GM06990 (cell line): Measurements from ENCODE around the gene CCBE1.

Experiments
- DNase-seq: peaks from one replicate; pipeline ENCODE4 v3.0.0-alpha.2; 2011; ENCODE audit not compliant: insufficient read length; ENCODE audit errors: extremely low read depth
- H3K27me3 ChIP-seq: replicated peaks from 2 replicates; pipeline ENCODE4 v1.6.0; 2011; ENCODE audit warnings: low read length; ENCODE audit not compliant: control insufficient read depth, insufficient read depth
- H3K36me3 ChIP-seq: 2 replicates; pipeline ENCODE4 v1.5.1; 2011; ENCODE audit warnings: low read length; ENCODE audit not compliant: control insufficient read depth, insufficient read depth
- H3K4me3 ChIP-seq: replicated peaks from 2 replicates; pipeline ENCODE4 v1.5.1; 2011; ENCODE audit warnings: low read depth, mild to moderate bottlenecking, control low read depth, low read length
- CTCF ChIP-seq: IDR thresholded peaks from 2 replicates; pipeline ENCODE4 v1.5.1; 2011; ENCODE audit warnings: low read length, control low read depth, mild to moderate bottlenecking, inconsistent platforms; ENCODE audit not compliant: insufficient read depth, poor library complexity, severe bottlenecking

Gene CCBE1

DNA sequence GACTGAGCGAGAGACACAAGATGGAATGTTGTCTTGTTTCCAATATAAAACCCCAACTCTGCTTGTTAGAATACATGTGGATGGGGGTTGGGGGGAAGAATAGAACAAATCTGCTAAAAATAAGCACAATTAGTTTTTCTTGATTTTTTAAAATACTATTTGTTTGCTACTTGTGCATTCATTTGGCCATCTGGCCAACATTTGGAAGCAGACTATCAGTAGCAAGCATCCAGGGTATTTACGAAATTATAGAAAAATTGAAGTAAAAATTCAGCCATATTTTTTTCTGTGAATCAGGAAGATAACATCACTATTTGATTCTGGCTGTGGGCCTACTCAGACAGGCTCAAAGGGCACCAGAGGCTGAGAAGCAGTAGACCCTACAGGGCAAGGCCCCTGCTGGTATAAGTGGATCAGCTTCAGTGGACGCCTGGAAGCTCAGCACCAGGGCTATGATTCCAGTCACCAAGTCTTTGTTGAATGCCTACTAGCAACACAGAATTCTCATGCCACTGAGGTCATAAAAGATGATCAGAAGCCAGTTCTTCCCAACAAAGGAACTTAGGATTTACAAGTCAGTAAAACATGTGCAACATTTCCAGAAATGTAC, 133.9 kb downstream of the CCBE1 start:
- Histone ChIP-seq H3K36me3 (no peaks in the 10 kb centered on the region), H3K27me3 (no peaks in the 10 kb centered on the region; the same call in none of the 2 replicates), H3K4me3 (no peak overlapping the region)
- TF ChIP-seq CTCF: no peak
- DNase-seq: no peak

GRCh38 chr18:59562751-59563150, 134.5 kb downstream of the CCBE1 start:
- Histone ChIP-seq H3K4me3 (no peak overlapping the region), H3K36me3 (no peaks in the 10 kb centered on the region), H3K27me3 (no peaks in the 10 kb centered on the region; the same call in none of the 2 replicates)
- no peak for TF ChIP-seq CTCF
- DNase-seq: no peak

DNA sequence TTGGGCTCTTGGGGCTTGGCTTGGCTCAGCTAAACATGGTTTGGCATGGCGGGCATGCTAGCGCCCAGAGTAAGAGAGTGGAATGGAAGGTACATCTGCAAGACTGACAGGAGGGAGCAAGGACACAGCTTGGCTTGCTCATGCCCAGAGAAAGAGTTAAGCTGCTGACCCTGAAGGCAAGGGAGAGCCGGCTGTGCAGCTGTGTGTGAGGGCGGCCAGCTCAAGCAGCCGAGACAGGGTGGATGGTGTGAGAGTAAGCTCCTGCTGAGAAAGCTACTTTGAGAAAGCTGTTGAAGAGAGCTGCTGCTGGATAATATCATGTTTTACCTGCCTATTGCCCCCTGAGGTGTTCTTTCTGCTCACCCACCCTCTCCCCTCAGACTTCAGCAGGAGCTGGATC, 135.6 kb downstream of the CCBE1 start:
- TF ChIP-seq CTCF: no peak
- DNase-seq: no peak
- no peaks in the 10 kb centered on the region for H3K36me3 ChIP-seq
- no peaks in the 10 kb centered on the region; the same call in none of the 2 replicates for H3K27me3 ChIP-seq
- no peak overlapping the region for H3K4me3 ChIP-seq

DNA sequence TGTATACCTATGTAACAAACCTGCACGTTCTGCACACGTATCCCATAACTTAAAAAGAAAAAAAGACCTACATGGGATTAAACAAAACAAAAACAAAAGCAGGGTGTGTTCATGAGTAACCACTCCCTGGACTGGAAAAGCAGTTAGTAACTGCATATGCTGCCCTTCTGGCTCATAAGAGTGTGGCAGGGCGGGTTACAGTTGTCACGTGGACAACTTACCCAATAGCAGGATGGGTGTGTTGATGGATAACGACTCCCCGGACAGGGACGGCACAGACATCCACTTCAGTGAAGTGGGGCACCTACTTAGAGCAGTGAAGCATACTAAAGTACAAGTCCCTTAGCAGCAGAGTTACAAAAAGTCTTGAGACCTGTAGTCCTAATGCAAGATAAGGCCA, 136.7 kb downstream of the CCBE1 start:
- no peak for DNase-seq
- no peak for TF ChIP-seq CTCF
- Histone ChIP-seq H3K36me3 (no peaks in the 10 kb centered on the region), H3K4me3 (no peak overlapping the region), H3K27me3 (no peaks in the 10 kb centered on the region; the same call in none of the 2 replicates)

GRCh38 chr18:59559528-59559927, 137.7 kb downstream of the CCBE1 start:
- H3K36me3 ChIP-seq: no peaks in the 10 kb centered on the region
- no peak for DNase-seq
- H3K27me3 ChIP-seq: no peaks in the 10 kb centered on the region; the same call in 1 of the 2 replicates
- TF ChIP-seq CTCF: no peak
- H3K4me3 ChIP-seq: no peak overlapping the region
